IMR-90 (cell line): ENCODE data around the gene KCTD13. TPM values are rescaled to one million over a fixed set of nuclear protein-coding genes. Genes with fewer than 3 reads are reported as not detected.
"Not testable (repeated sequence)": the region's sequence is repeated elsewhere in the genome, so short reads cannot be mapped to it uniquely, and the experiment has no call there.

Experiments
- ATAC-seq: fragments of 200-7000 bp; cut with Tn5 transposase; 2 replicates; pipeline ENCODE4 v1.9.1; 2020; ENCODE audit warnings: low read depth, mild to moderate bottlenecking, moderate library complexity
- BruUV-seq: library from RNA; stranded (reverse); fragments of 400-500 nt; replicated peaks from 2 replicates; lab custom pipeline; 2021; lab: Mats Ljungman, UMichigan
- CTCF ChIA-PET: fragments of 300-600 bp; formaldehyde crosslinking; extraction: SDS; loops from one replicate; lab custom pipeline; 2021; ENCODE audit warnings: antibody characterized with exemption; lab: Yijun Ruan, JAX
- POLR2A ChIA-PET: fragments of 300-600 bp; sonication (Branson Sonifier 250); formaldehyde crosslinking; loops from one replicate; lab custom pipeline; 2022; ENCODE audit warnings: antibody characterized with exemption; ENCODE audit not compliant: unreplicated experiment; lab: Charles Lee
- DNase-seq: peaks from one replicate; pipeline ENCODE4 v3.0.0; 2013
- H2AFZ ChIP-seq: replicated peaks from 2 replicates; pipeline ENCODE3; 2013; ENCODE audit warnings: low read length, mild to moderate bottlenecking; ENCODE audit not compliant: poor library complexity
- H2AK5ac ChIP-seq: 2 replicates; pipeline ENCODE4 v1.6.1; 2013; ENCODE audit warnings: low read depth, low read length, inconsistent platforms
- H2AK9ac ChIP-seq: replicated peaks from 2 replicates; pipeline ENCODE3; 2013; ENCODE audit warnings: mild to moderate bottlenecking, low read depth, low read length, moderate library complexity; ENCODE audit not compliant: poor library complexity
- H2BK120ac ChIP-seq: 2 replicates; pipeline ENCODE4 v1.6.1; 2013; ENCODE audit warnings: low read depth, low read length, inconsistent platforms
- H2BK15ac ChIP-seq: 3 replicates; pipeline ENCODE4 v1.6.1; 2013; ENCODE audit warnings: low read depth, low read length, inconsistent platforms
- H2BK20ac ChIP-seq: 2 replicates; pipeline ENCODE4 v1.6.1; 2013; ENCODE audit warnings: low read depth, mild to moderate bottlenecking, inconsistent platforms, low read length, moderate library complexity
- H2BK5ac ChIP-seq: 2 replicates; pipeline ENCODE4 v1.6.1; 2013; ENCODE audit warnings: mild to moderate bottlenecking, low read depth, low read length, inconsistent platforms; ENCODE audit not compliant: poor library complexity, severe bottlenecking
- H3K14ac ChIP-seq: replicated peaks from 2 replicates; pipeline ENCODE4 v1.6.1; 2013; ENCODE audit warnings: low read depth, low read length, inconsistent platforms
- H3K18ac ChIP-seq: 2 replicates; pipeline ENCODE4 v1.6.1; 2013; ENCODE audit warnings: low read depth, low read length, control low read depth
- H3K23ac ChIP-seq: 2 replicates; pipeline ENCODE4 v1.6.1; 2013; ENCODE audit warnings: low read depth, low read length, inconsistent platforms
- H3K27ac ChIP-seq: 2 replicates; pipeline ENCODE4 v1.5.1; 2013; ENCODE audit warnings: mild to moderate bottlenecking, control low read depth, low read length; ENCODE audit not compliant: insufficient read depth
- H3K27me3 ChIP-seq: 2 replicates; pipeline ENCODE4 v1.6.1; 2013; ENCODE audit warnings: low read length; ENCODE audit not compliant: control insufficient read depth, insufficient read depth
- H3K36me3 ChIP-seq: 2 replicates; pipeline ENCODE4 v1.6.1; 2013; ENCODE audit warnings: low read length, mixed read lengths; ENCODE audit not compliant: control insufficient read depth, insufficient read depth
- H3K4ac ChIP-seq: 2 replicates; pipeline ENCODE4 v1.6.1; 2013; ENCODE audit warnings: low read depth, low read length, inconsistent platforms
- H3K4me1 ChIP-seq: 2 replicates; pipeline ENCODE4 v1.6.1; 2013; ENCODE audit warnings: low read length, mixed read lengths; ENCODE audit not compliant: control insufficient read depth, insufficient read depth
- H3K4me2 ChIP-seq: 2 replicates; pipeline ENCODE4 v1.6.1; 2013; ENCODE audit warnings: low read depth, mild to moderate bottlenecking, control low read depth, low read length, moderate library complexity
- H3K4me3 ChIP-seq: 2 replicates; pipeline ENCODE4 v1.5.1; 2013; ENCODE audit warnings: low read depth, mild to moderate bottlenecking, control low read depth, low read length, moderate library complexity; ENCODE audit not compliant: insufficient read depth
- H3K56ac ChIP-seq: 2 replicates; pipeline ENCODE4 v1.6.1; 2013; ENCODE audit warnings: low read length, inconsistent platforms; ENCODE audit not compliant: insufficient read depth; ENCODE audit errors: extremely low read depth
- H3K79me1 ChIP-seq, 2 experiments: 2 replicates each; pipeline ENCODE4 v1.6.1; 2013; ENCODE audit warnings: low read length in 2 of 2, inconsistent platforms in 1 of 2, low read depth in 1 of 2
- H3K9ac ChIP-seq: 2 replicates; pipeline ENCODE4 v1.6.1; 2013; ENCODE audit warnings: low read depth, low read length, control low read depth
- H3K9me1 ChIP-seq: 2 replicates; pipeline ENCODE4 v1.6.1; 2013; ENCODE audit warnings: low read length, inconsistent platforms; ENCODE audit not compliant: insufficient read depth
- H3K9me3 ChIP-seq: 2 replicates; pipeline ENCODE4 v1.6.1; 2013; ENCODE audit warnings: low read length; ENCODE audit not compliant: control insufficient read depth, insufficient read depth
- H4K20me1 ChIP-seq: 2 replicates; pipeline ENCODE4 v1.6.1; 2013; ENCODE audit warnings: low read length, inconsistent platforms; ENCODE audit not compliant: insufficient read depth
- H4K5ac ChIP-seq: 2 replicates; pipeline ENCODE4 v1.6.1; 2013; ENCODE audit warnings: mild to moderate bottlenecking, low read depth, low read length, control low read depth
- H4K8ac ChIP-seq, 2 experiments: 2 replicates each; pipeline ENCODE4 v1.6.1; 2013; ENCODE audit warnings: low read depth in 2 of 2, low read length in 2 of 2, control low read depth in 1 of 2, inconsistent platforms in 1 of 2
- H4K91ac ChIP-seq: 2 replicates; pipeline ENCODE4 v1.6.1; 2013; ENCODE audit warnings: low read depth, low read length, inconsistent platforms; ENCODE audit not compliant: insufficient read depth
- WGBS, 2 experiments: methylation state at CpG; one replicate each; pipeline versions ENCODE4 v1.1.5 to v1.1.7; 2013; ENCODE audit warnings: missing lambda C conversion rate in 2 of 2; ENCODE audit not compliant: insufficient read length in 1 of 2; ENCODE audit errors: extremely low coverage in 2 of 2; 5-methylcytosine and 5-hydroxymethylcytosine counted together
- dilution Hi-C: fragments of 300-500 bp; cut with HindIII; formaldehyde crosslinking; loops from one replicate; pipeline ENCODE4 v1.14.3; 2018; ENCODE audit warnings: low sequenced_read_pairs; ENCODE audit not compliant: unreplicated experiment
- in situ Hi-C: fragments of 300-500 bp; cut with MboI; formaldehyde crosslinking; loops from 3 replicates; pipeline ENCODE4 v1.14.3; 2019; ENCODE audit warnings: low sequenced_read_pairs, inconsistent platforms, mixed read lengths
- intact Hi-C: fragments of 100-400 bp; cut with micrococcal nuclease; formaldehyde crosslinking; loops from 2 replicates; pipeline ENCODE4 v1.10.0; 2022
- polyA plus RNA-seq, 3 experiments: library from polyadenylated mRNA; depleted of rRNA; stranded (reverse); fragments of >200 nt; gene quantifications; 2 replicates each; pipeline ENCODE4 v1.2.3, GENCODE V29; 2012; ENCODE audit warnings: low replicate concordance in 1 of 3
- total RNA-seq: library from RNA; depleted of rRNA; stranded (reverse); fragments of >200 nt; gene quantifications from 2 replicates; pipeline ENCODE4 v1.2.3, GENCODE V29; 2012

The KCTD13 gene
- total and polyA plus RNA-seq, 2 of the 4 experiments (the other 2 are of a cell fraction), result 4.1 to 20.7 TPM

DNA sequence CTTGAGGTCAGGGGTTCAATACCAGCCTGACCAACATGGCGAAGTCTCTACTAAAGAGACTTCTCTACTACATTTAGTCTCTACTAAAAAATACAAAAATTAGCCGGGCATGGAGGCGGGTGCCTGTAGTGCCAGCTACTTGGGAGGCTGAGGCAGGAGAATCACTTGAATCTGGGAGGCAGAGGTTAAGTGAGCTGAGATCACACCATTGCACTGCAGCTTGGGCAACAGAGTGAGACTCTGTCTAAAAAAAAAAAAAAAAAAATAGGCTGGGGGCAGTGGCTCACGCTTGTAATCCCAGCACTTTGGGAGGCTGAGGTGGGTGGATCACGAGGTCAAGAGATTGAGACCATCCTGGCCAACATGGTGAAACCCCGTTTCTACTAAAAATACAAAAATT lies 16.2 kb downstream of the KCTD13 start:
- H3K14ac ChIP-seq, DNase-seq, H2BK15ac ChIP-seq, H3K4ac ChIP-seq, H2AFZ ChIP-seq, H3K4me3 ChIP-seq, H2AK5ac ChIP-seq, H3K18ac ChIP-seq, H4K8ac ChIP-seq, H2AK9ac ChIP-seq, H3K9ac ChIP-seq, CTCF ChIA-PET, H2BK120ac ChIP-seq, H4K91ac ChIP-seq, H3K4me1 ChIP-seq, H2BK5ac ChIP-seq, BruUV-seq, H3K9me3 ChIP-seq, in situ Hi-C loops, H3K27ac ChIP-seq, H4K20me1 ChIP-seq, H3K4me2 ChIP-seq, intact Hi-C loops, POLR2A ChIA-PET, ATAC-seq, H2BK20ac ChIP-seq, H3K27me3 ChIP-seq, H3K23ac ChIP-seq, H3K56ac ChIP-seq, dilution Hi-C loops, H4K5ac ChIP-seq: not testable (repeated sequence)
- Histone ChIP-seq H3K9me1 (peaks cover 19% of the 10 kb centered on the region), H3K36me3 (peaks cover 19% of the 10 kb centered on the region), H3K79me1 (peaks cover 6 to 26% of the 10 kb centered on the region in 2 experiments; a peak in 3 of 4 replicates)
- WGBS, 2 experiments, result no CpG with 5 or more reads among the region's 6 CpGs
